RWPE1 (cell line): ENCODE measurements around the gene LRRC49.

Experiments used
- CTCF ChIA-PET: fragments of 350-600 bp; sonication (Branson Sonifier 250); formaldehyde crosslinking; extraction: SDS; loops from one replicate; lab custom pipeline; 2021; lab: Yijun Ruan, JAX
- POLR2A ChIA-PET: fragments of 400-600 bp; formaldehyde crosslinking; extraction: SDS; loops from one replicate; lab custom pipeline; 2020; ENCODE audit warnings: antibody characterized with exemption; ENCODE audit not compliant: low non-redundant PET; lab: Yijun Ruan, JAX
- DNase-seq: peaks from one replicate; pipeline ENCODE4 v3.0.0; 2012; ENCODE audit warnings: low spot score
- H3K27ac ChIP-seq: fragments of 450-650 bp; 2 replicates; pipeline ENCODE4 v1.5.1; 2017
- TF ChIP-seq, protein P1 (sequence below): fragments of 450-650 bp; conservative IDR thresholded peaks from 2 replicates; pipeline ENCODE4 v1.5.1; 2017; ENCODE audit warnings: low read depth, mild to moderate bottlenecking

Gene LRRC49

DNA sequence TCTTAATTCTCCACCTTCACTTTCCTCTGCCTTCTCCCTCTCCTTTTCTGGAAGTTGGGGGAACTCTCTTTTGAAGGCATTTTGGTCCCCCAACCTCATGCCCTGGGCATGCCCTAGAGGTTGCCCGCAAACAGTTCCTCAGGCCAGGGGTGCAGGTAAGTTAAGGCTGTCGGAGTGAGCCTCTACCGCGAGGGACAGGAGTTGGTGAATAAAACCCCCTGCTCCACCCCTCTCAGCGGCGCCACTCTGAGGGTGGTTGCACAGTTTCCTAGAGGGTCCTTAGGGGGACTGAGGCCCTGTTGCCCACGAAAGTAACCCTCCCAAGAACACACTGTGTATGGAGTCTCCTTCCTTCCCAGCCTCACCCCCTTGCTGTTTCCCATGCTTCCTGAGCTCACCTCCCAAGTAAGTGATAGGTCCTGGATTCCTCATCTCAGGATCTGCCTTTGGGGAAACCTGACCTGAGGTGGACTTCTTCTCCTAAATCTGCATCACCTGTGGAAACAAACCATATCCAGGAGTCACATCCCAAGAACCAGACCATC is 199.5 kb downstream of the LRRC49 start:
- H3K27ac ChIP-seq = no peak overlapping the region
- no peak for DNase-seq
- TF ChIP-seq, protein P1, sequence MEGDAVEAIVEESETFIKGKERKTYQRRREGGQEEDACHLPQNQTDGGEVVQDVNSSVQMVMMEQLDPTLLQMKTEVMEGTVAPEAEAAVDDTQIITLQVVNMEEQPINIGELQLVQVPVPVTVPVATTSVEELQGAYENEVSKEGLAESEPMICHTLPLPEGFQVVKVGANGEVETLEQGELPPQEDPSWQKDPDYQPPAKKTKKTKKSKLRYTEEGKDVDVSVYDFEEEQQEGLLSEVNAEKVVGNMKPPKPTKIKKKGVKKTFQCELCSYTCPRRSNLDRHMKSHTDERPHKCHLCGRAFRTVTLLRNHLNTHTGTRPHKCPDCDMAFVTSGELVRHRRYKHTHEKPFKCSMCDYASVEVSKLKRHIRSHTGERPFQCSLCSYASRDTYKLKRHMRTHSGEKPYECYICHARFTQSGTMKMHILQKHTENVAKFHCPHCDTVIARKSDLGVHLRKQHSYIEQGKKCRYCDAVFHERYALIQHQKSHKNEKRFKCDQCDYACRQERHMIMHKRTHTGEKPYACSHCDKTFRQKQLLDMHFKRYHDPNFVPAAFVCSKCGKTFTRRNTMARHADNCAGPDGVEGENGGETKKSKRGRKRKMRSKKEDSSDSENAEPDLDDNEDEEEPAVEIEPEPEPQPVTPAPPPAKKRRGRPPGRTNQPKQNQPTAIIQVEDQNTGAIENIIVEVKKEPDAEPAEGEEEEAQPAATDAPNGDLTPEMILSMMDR = no peak
- POLR2A ChIA-PET = no interaction called here
- CTCF ChIA-PET = interaction anchor here (0.6 kb wide), 1 partner anchor 81 kb away, joined by 3 read pairs; no protein-coding TSS in a partner anchor

DNA sequence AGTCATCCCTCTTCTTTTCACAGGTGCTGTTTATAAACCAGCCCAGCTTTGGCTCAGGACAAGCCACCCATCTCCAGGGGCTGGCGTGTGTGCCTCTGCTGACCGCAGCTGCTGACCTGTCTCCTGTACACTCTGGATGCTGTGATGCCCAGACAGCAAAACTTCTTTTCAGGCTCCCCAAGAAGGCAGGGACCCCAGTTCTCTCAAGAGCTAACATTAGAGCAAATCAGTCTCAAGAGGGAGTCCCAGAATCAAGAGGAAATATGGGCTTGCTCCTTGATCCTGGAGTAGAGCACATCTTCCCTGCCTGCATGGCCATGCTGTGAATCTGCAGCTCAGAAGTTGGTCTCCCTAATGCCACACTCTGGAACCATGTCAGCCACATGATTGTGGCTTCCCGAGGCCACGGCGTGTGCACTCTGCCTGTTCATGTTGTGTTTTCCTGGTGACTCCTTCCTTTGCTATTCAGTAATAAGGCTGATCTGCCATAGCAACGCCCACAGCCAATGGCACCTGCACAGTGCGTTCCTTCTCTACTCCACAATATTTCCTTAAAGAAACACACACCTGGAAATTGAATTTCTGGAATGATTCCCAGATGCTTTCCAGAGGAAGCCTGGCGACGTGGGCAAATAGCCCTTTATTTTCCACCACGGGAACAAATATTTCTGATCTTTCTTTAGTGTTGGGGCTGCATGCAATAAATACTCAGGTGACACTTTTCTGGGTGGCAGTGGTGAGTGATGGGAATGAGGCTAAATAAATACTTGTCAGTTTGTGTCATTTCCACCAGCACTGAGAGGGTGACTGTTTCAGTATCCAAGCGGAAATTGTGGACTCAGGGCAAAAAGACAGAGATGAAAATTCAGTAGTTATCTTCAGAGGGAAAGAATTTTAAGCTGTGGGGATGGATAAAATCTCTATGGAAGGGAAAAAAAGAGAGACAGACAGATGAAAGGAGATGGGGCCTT is 200.7 kb downstream of the LRRC49 start:
- TF ChIP-seq, protein P1 = no peak
- POLR2A ChIA-PET = no interaction called here
- DNase-seq = peak; percentile 91
- peak overlapping the region; percentile 77 for H3K27ac ChIP-seq
- CTCF ChIA-PET = interaction anchor here (0.6 kb wide), 2 partner anchors 20 to 443 kb away, joined by 3 read pairs; no protein-coding TSS in a partner anchor

DNA sequence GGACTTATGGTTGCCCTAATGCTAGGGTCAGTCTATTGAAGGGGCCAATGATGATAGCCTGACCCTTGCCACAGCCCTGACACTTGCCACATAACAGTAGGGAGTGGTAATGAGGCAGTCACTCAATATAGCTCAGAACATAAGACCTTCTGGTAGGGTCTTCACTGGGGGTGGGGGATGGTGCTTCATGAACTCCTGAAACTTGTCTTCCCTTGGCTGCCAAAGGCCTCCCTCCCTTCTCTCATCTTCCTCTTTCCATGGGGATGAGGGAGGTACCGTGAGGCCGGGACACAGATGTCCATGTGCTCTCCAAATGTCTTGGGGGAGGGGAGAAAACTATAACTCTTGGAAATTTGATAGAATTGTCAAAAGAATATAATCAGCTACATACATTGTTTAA is 201.5 kb downstream of the LRRC49 start:
- peak overlapping the region; percentile 30; the same call in 1 of the 2 replicates for H3K27ac ChIP-seq
- POLR2A ChIA-PET = no interaction called here
- CTCF ChIA-PET = interaction anchor here (0.6 kb wide), 2 partner anchors 20 to 351 kb away, joined by 3 read pairs; no protein-coding TSS in a partner anchor
- no peak for DNase-seq
- TF ChIP-seq, protein P1 = no peak

DNA sequence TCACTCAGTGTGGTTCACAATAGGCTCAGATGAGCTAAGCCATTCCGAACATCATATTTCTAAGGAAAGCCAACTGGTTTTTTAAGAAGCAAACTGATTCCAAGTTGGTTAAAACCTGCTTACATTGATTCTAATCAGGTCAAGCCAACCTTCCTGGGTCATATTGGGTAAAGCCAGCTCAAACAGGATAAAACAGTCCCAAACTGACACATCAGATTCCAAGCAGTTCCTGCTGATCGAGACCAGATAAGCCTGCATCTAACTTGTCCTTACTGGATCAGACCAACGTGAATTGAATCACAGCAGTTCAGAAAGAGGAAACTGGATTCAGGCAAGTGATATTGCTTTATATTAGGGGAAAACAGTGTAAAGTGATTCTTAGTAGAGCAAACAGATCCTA is 204.1 kb downstream of the LRRC49 start:
- DNase-seq = peak; percentile 49
- ChIA-PET CTCF (interaction anchor here (0.6 to 0.9 kb wide), 2 partner anchors 89 to 705 kb away, joined by 3 read pairs; no protein-coding TSS in a partner anchor), POLR2A (no interaction called here)
- TF ChIP-seq, protein P1 = no peak
- no peak overlapping the region for H3K27ac ChIP-seq

DNA sequence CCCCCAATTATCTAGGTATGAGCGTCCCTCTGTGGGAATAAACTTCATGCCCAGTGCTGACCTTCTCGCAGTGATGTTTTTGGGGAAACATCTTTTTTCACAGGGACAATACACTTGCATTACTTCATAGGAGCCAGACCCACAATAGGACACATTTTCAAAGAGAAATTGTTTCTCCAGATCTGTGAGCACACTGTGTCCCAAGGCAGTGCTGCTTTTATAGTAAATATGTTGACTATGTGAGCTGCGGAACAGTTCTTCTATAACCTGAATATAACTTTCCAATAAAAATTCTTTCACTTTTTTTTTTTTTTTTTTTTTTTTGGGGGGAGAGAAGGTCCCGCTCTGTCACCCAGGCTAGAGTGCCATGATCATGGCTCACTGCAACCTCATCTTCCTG is 205.3 kb downstream of the LRRC49 start:
- CTCF ChIA-PET = no interaction called here
- H3K27ac ChIP-seq = no peak overlapping the region
- no peak for DNase-seq
- POLR2A ChIA-PET = no interaction called here
- TF ChIP-seq, protein P1 = no peak

DNA sequence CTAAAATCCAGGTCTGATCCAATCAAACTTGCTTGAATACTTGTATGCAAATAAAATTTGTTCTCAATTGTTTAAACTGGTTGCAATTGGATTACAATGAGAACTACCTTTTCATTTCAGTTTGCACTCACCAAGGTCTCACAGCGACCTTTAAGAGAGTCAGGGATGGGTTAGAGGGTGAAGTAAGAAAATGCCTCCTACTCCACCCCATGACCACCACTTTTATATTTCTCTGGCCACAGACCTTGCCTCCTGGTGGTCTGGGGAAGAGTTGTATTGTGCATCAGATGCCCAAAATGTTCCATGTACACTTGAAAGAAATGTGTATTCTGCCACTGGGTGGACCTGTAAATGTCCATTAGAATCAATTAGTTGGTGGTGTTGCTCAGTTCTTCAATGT is 206.3 kb downstream of the LRRC49 start:
- no peak for DNase-seq
- H3K27ac ChIP-seq = no peak overlapping the region
- ChIA-PET POLR2A (no interaction called here), CTCF (no interaction called here)
- TF ChIP-seq, protein P1 = no peak
